Esophagus muscularis mucosa (tissue), 4 donors: ENCODE data around the gene LAPTM4A.

ENCODE experiments used
- CTCF ChIP-seq, 3 experiments: fragments of 200-600 bp in 2 of 3; fragments of 450-650 bp in 1 of 3; sonication (generic) in 2 of 3; IDR thresholded peaks; one replicate each; pipeline ENCODE4 v1.5.1; 2017 to 2019; ENCODE audit warnings: antibody characterized with exemption in 3 of 3, mild to moderate bottlenecking in 2 of 3, moderate library complexity in 1 of 3
- EP300 ChIP-seq: sonication (generic); formaldehyde crosslinking; IDR thresholded peaks from one replicate; pipeline ENCODE4 v1.6.1; 2017; ENCODE audit warnings: antibody characterized with exemption
- POLR2A ChIP-seq: fragments of 450-650 bp; IDR thresholded peaks from one replicate; pipeline ENCODE4 v1.6.1; 2017; ENCODE audit warnings: antibody characterized with exemption, moderate library complexity, mild to moderate bottlenecking, low read depth

DNA sequence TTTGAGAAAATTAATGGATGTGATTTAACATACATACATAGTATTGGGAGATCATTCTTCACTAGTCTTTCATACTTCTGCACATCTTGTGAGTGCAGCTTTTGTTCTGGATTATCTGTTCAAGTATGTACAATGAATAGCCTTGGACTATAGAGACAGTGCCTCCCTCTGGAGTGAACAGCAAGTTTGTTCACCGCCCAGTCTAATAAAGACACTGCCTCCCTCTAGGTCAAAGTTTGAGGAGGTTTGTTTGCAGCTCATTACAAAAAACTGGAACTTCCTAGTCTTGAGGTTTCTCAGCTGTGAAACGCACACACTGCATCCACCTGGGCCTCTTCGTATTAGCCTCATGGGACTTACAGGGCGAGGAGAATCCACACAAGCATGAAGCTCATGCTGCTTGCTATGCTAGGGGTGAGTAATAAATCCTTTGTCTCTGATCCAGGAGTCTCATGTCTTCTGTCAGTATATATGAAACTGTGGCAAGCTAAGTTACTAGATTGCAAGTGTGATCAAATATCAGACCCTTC, 26.0 kb upstream of the LAPTM4A start:
- TF ChIP-seq CTCF (IDR thresholded peaks at IDR 0.05) (no peak), POLR2A (no peak), EP300 (no peak)
